Vagina (tissue), 2 donors: ENCODE data around the gene DEFB125. TPM values are rescaled to one million over a fixed set of nuclear protein-coding genes. Genes with fewer than 3 reads are reported as not detected.
"Not testable (repeated sequence)": the region's sequence is repeated elsewhere in the genome, so short reads cannot be mapped to it uniquely, and the experiment has no call there.

Experiments used
- DNase-seq, 2 donors: peaks; one replicate each; pipeline ENCODE4 v3.0.0-alpha.2; 2017; ENCODE audit errors: extremely low spot score in 2 of 2
- H3K27ac ChIP-seq: fragments of 200-600 bp; sonication (generic); one replicate; pipeline ENCODE4 v1.5.1; 2019
- H3K27me3 ChIP-seq: fragments of 200-600 bp; sonication (generic); one replicate; pipeline ENCODE4 v1.5.1; 2019
- H3K36me3 ChIP-seq, 2 donors: fragments of 200-600 bp; sonication (generic); one replicate each; pipeline ENCODE4 v1.5.1; 2017 to 2019
- H3K4me1 ChIP-seq: fragments of 200-600 bp; sonication (generic); one replicate; pipeline ENCODE4 v1.5.1; 2019
- H3K4me3 ChIP-seq, 2 donors: fragments of 200-600 bp; sonication (generic); 1 replicate in 1 of 2; 2 replicates in 1 of 2; pipeline ENCODE4 v1.5.1; 2016 to 2019
- H3K9me3 ChIP-seq: fragments of 200-600 bp; sonication (generic); one replicate; pipeline ENCODE4 v1.5.1; 2019
- POLR2A ChIP-seq, 2 donors: fragments of 450-650 bp; IDR thresholded peaks; one replicate each; pipeline ENCODE4 v1.6.1; 2017; ENCODE audit warnings: antibody characterized with exemption in 2 of 2, mild to moderate bottlenecking in 2 of 2, moderate library complexity in 2 of 2
- POLR2AphosphoS5 ChIP-seq, 2 donors: sonication (generic); formaldehyde crosslinking; IDR thresholded peaks; one replicate each; pipeline ENCODE4 v1.9.0; 2017; ENCODE audit warnings: antibody characterized with exemption in 2 of 2, mild to moderate bottlenecking in 2 of 2, low read depth in 1 of 2; ENCODE audit not compliant: insufficient read depth in 1 of 2
- intact Hi-C: fragments of 100-400 bp; cut with DNase I; formaldehyde crosslinking; loops from one replicate; pipeline ENCODE4 v1.15.1; 2023
- total RNA-seq: library from RNA; depleted of rRNA; stranded (reverse); fragments of >200 nt; gene quantifications from one replicate; pipeline ENCODE4 v1.2.3, GENCODE V29; 2016
- TF ChIP-seq, protein P1 (sequence below), 3 experiments: fragments of 450-650 bp in 2 of 3; fragments of 200-600 bp in 1 of 3; sonication (generic) in 1 of 3; IDR thresholded peaks; one replicate each; pipeline ENCODE4 v1.5.1; 2017 to 2019; ENCODE audit warnings: antibody characterized with exemption in 3 of 3, mild to moderate bottlenecking in 2 of 3, moderate library complexity in 2 of 3

The DEFB125 gene
- total RNA-seq, 1 donor from 2014 or later = not detected

DNA sequence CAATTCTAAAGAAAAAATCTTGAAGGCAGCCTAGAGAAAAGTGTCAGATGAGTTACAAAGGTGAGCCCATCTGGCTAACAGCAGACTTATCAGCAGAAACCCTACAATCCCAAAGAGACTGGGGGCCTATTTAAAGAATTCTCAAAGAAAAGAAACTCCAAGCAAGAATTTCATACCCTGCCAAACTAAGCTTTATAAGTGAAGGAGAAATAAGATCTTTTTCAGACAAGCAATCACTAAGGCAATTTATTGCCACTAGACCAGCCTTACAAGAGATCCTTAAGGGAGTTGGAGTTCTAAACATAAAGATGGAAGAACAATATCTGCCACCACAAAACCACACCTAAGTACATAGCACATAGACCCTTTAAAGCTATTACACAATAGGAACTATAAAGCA is 30.0 kb downstream of the DEFB125 start:
- no peak overlapping the region for H3K27ac ChIP-seq
- no peak overlapping the region for H3K4me3 ChIP-seq
- H3K9me3 ChIP-seq = no peaks in the 10 kb centered on the region
- no peak for DNase-seq
- TF ChIP-seq POLR2A (IDR thresholded peaks at IDR 0.05) (no peak), POLR2AphosphoS5 (IDR thresholded peaks at IDR 0.05; ENCODE audit: insufficient read depth in 1 of 2, low read depth in 1 of 2) (no peak)
- TF ChIP-seq, protein P1, sequence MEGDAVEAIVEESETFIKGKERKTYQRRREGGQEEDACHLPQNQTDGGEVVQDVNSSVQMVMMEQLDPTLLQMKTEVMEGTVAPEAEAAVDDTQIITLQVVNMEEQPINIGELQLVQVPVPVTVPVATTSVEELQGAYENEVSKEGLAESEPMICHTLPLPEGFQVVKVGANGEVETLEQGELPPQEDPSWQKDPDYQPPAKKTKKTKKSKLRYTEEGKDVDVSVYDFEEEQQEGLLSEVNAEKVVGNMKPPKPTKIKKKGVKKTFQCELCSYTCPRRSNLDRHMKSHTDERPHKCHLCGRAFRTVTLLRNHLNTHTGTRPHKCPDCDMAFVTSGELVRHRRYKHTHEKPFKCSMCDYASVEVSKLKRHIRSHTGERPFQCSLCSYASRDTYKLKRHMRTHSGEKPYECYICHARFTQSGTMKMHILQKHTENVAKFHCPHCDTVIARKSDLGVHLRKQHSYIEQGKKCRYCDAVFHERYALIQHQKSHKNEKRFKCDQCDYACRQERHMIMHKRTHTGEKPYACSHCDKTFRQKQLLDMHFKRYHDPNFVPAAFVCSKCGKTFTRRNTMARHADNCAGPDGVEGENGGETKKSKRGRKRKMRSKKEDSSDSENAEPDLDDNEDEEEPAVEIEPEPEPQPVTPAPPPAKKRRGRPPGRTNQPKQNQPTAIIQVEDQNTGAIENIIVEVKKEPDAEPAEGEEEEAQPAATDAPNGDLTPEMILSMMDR (IDR thresholded peaks at IDR 0.05) = no peak
- no peaks in the 10 kb centered on the region for H3K27me3 ChIP-seq
- no peaks in the 10 kb centered on the region for H3K4me1 ChIP-seq
- intact Hi-C loops = no loop called here
- H3K36me3 ChIP-seq = no peaks in the 10 kb centered on the region

DNA sequence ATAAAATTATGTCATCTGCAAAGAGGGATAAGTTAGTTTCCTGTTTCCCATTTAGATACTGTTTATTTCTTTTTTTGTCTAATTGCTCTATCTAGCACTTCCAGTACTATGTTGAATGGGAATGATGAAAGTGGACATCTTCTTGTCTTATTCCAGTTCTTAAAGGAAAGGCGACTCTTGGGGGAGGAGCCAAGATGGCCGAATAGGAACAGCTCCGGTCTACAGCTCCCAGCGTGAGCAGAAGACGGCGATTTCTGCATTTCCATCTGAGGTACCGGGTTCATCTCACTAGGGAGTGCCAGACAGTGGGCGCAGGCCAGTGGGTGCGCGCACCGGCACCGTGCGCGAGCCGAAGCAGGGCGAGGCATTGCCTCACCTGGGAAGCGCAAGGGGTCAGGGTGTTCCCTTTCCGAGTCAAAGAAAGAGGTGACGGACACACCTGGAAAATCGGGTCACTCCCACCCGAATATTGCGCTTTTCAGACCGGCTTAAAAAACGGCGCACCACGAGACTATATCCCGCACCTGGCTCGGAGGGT is 42.4 kb downstream of the DEFB125 start:
- H3K27me3 ChIP-seq, H3K36me3 ChIP-seq, H3K4me1 ChIP-seq, H3K4me3 ChIP-seq, H3K27ac ChIP-seq, DNase-seq, H3K9me3 ChIP-seq, intact Hi-C loops: not testable (repeated sequence)

DNA sequence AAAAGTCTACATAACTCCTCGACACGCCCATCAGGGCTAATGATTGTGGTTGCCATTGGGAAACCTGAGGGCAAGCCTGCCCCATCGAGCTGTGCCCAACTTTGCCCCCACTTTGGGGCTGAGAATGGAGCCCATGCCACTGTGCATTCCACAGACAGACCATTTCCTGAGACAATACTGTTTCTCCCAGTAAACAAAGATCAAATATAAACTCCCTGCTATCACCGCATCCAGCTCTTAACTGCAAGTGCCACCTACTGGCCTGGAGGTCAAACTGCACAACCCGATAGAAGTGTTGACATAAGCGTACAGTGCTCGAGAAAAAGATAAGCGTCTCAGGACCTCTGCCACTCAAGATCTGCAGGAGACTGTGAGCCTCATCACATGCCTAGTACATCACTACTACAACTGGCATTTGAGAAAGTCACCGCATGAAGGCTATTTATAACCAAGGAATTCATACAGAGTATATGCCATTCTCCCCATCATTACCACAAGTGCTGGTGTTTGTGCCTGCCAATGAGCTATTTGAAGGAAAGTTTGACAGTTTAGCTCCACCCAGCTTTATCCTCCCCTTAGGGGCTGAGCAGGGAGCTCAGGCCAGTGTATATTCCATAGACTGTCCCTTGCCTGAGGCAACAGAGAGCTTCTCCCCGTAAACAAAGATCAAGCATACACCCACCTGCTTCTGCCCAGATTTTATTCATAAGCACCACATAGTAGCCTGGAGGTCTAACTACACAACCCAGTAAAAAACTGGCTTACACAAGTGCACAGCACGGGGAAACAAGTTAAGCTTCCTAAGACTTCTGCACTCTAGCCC is 50.4 kb downstream of the DEFB125 start:
- H3K27me3 ChIP-seq = no peaks in the 10 kb centered on the region
- no peak overlapping the region for H3K27ac ChIP-seq
- no peaks in the 10 kb centered on the region for H3K36me3 ChIP-seq
- TF ChIP-seq, protein P1 (IDR thresholded peaks at IDR 0.05) = no peak
- TF ChIP-seq POLR2A (IDR thresholded peaks at IDR 0.05) (no peak), POLR2AphosphoS5 (IDR thresholded peaks at IDR 0.05; ENCODE audit: insufficient read depth in 1 of 2, low read depth in 1 of 2) (no peak)
- H3K9me3 ChIP-seq = no peaks in the 10 kb centered on the region
- no peak for DNase-seq
- H3K4me3 ChIP-seq = no peak overlapping the region
- intact Hi-C loops = no loop called here
- no peaks in the 10 kb centered on the region for H3K4me1 ChIP-seq

DNA sequence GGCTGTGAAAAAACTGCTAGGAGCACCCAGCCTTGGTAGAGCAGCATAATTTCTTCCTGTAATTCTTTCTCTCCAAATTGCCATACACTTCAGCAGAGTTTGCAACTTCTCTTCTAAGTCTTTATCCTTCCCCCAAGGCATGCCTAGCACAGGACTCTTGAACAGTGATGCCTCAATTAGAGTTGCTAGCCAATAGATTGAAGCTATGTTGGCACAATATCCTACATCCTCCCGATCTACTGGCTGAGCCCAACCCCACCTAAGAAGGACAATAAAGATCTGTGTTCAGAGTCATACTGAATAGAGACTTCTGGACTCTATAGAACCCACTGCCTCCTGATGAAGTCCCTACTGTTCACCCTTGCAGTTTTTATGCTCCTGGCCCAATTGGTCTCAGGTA is 54.8 kb downstream of the DEFB125 start, which contains the start of gene DEFB126:
DEFB126 (plus strand) TSS at position 301 of the 400 bp plus-strand sequence; CDS start at position 340, 39 bp downstream.
- TF ChIP-seq POLR2A (IDR thresholded peaks at IDR 0.05) = no peak
- TF ChIP-seq, protein P1 (IDR thresholded peaks at IDR 0.05) = no peak
- no peak for TF ChIP-seq POLR2AphosphoS5 (IDR thresholded peaks at IDR 0.05; ENCODE audit: insufficient read depth in 1 of 2, low read depth in 1 of 2)
- Histone ChIP-seq H3K27ac (no peak within 1 kb of the TSS), H3K9me3 (no peaks in the 10 kb centered on the region), H3K27me3 (no peaks in the 10 kb centered on the region), H3K4me1 (no peaks in the 10 kb centered on the region), H3K36me3 (no peaks in the 10 kb centered on the region), H3K4me3 (no peak within 1 kb of the TSS)
- intact Hi-C loops = no loop called here
- no peak for DNase-seq

- no peaks in the 10 kb centered on the region for H3K9me3 ChIP-seq
- no peak overlapping the region for H3K4me3 ChIP-seq
- H3K4me1 ChIP-seq = no peaks in the 10 kb centered on the region
- TF ChIP-seq POLR2AphosphoS5 (IDR thresholded peaks at IDR 0.05; ENCODE audit: insufficient read depth in 1 of 2, low read depth in 1 of 2) (no peak), POLR2A (IDR thresholded peaks at IDR 0.05) (no peak)
- TF ChIP-seq, protein P1 (IDR thresholded peaks at IDR 0.05) = no peak
- intact Hi-C loops = no loop called here
- DNase-seq = no peak
- H3K27me3 ChIP-seq = no peaks in the 10 kb centered on the region
- H3K36me3 ChIP-seq = no peaks in the 10 kb centered on the region
- no peak overlapping the region for H3K27ac ChIP-seq
These were observed 58.4 kb downstream of the DEFB125 start for GRCh38 chr20:145877-146276.

Other genes starting within 250 kb of the DEFB125 start
- gene DEFB126, start 54.9 kb downstream of the DEFB125 start, total RNA-seq = not detected
- gene DEFB127, start 69.8 kb downstream of the DEFB125 start, total RNA-seq = not detected
- not detected for gene DEFB128, start 102.0 kb downstream of the DEFB125 start, total RNA-seq
- gene DEFB129, start 139.6 kb downstream of the DEFB125 start, total RNA-seq = not detected
- gene DEFB132, start 170.1 kb downstream of the DEFB125 start, total RNA-seq = not detected
- 2.7 TPM for gene C20orf96, start 203.1 kb downstream of the DEFB125 start, total RNA-seq
- gene ZCCHC3, start 209.9 kb downstream of the DEFB125 start, total RNA-seq = 13.8 TPM
- 4.4 TPM for gene SOX12, start 237.9 kb downstream of the DEFB125 start, total RNA-seq